ENCODE data around the gene GRB10.

The GRB10 gene

DNA sequence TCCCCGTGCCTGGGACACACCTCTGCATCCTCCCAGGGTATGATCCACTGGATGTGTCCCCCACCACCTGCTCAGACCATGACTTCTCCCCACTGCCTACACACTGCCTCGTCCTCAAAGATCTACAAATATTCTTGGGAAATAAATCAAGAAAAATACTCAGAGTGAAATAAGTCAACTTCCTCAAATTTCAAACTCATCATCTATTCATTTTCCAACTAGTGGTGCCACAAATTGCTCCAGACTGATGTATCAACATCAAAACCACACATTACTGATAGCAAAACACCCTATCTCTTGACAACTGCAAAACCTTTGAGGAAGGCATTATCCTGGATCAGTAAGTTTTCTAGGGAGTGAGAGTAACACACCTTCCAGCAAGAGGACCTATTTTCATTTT, 87.7 kb downstream of the GRB10 start:
- TF ChIP-seq, protein P1, sequence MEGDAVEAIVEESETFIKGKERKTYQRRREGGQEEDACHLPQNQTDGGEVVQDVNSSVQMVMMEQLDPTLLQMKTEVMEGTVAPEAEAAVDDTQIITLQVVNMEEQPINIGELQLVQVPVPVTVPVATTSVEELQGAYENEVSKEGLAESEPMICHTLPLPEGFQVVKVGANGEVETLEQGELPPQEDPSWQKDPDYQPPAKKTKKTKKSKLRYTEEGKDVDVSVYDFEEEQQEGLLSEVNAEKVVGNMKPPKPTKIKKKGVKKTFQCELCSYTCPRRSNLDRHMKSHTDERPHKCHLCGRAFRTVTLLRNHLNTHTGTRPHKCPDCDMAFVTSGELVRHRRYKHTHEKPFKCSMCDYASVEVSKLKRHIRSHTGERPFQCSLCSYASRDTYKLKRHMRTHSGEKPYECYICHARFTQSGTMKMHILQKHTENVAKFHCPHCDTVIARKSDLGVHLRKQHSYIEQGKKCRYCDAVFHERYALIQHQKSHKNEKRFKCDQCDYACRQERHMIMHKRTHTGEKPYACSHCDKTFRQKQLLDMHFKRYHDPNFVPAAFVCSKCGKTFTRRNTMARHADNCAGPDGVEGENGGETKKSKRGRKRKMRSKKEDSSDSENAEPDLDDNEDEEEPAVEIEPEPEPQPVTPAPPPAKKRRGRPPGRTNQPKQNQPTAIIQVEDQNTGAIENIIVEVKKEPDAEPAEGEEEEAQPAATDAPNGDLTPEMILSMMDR (IDR thresholded peaks at IDR 0.05; ENCODE audit: unreplicated experiment in 3 of 3) = no peak
- H3K27me3 Mint-ChIP-seq (ENCODE audit: low read depth) = no peaks in the 10 kb centered on the region
- H3K27ac Mint-ChIP-seq = peak overlapping the region in 1 of 3 experiments; percentile 2
- peaks cover 6% of the 10 kb centered on the region for H3K4me1 Mint-ChIP-seq
- peaks cover 3% of the 10 kb centered on the region for H3K36me3 Mint-ChIP-seq (ENCODE audit: low read depth)
- H3K4me3 Mint-ChIP-seq = no peak overlapping the region
- H3K9me3 Mint-ChIP-seq = no peaks in the 10 kb centered on the region

DNA sequence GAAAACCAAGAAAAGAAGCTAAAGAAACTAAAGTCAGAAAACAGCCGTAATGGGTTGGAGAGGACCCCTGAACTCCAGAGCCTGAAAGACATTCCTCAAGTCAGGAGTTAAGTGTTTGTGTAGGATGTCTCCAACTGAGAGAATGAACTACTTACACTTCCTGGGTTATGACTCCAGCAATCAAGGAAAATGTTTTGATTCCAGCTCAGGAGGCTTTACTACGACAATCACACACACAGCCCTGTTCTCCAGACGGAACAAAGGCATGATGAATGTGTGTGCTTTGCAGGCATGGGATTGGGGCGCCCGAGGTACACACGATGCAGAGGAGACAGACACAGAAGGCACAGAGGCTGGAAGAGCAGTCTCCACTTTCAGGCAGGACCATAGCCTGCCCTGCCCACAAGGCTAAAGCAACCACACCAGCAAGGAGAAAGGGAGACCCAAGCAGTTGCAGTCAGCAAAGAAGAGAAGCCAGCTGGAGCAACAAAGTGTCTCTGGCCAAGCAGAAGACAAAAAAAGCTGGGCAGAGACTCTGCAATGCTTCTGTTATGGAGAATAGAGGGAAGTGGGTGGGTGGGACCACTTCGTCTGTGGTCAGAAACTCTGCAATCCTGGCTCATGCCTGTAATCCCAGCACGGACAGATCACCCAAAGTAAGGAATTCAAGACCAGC, 89.1 kb downstream of the GRB10 start:
- peaks cover 3% of the 10 kb centered on the region for H3K36me3 Mint-ChIP-seq (ENCODE audit: low read depth)
- no peaks in the 10 kb centered on the region for H3K27me3 Mint-ChIP-seq (ENCODE audit: low read depth)
- H3K27ac Mint-ChIP-seq = peak overlapping the region in 2 of 3 experiments; percentile 12 to 37
- no peaks in the 10 kb centered on the region for H3K9me3 Mint-ChIP-seq
- TF ChIP-seq, protein P1 (IDR thresholded peaks at IDR 0.05; ENCODE audit: unreplicated experiment in 3 of 3) = no peak
- H3K4me1 Mint-ChIP-seq = peaks cover 6% of the 10 kb centered on the region
- H3K4me3 Mint-ChIP-seq = no peak overlapping the region

DNA sequence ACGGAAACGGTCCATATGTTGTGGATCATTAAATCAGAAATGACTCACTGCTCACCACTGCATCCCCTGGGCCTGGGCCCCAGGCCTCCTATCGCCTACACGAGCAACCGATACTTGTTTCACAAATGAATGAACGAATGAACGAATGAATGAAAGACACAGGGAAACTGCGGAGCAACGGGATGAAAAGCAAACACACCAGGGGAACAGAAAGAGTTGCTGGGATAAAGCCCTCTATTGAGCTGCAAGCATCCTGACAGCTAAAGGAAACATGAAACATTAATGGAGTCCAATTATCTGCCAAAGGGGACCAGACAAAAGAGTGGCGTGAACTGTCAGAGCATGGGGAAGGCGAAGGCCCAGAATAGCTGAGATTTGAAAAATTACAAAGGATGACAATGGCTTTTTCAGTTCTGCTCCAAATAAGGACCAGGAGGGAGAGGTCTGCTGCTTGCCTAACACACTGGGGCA, 92.1 kb downstream of the GRB10 start:
- Mint-ChIP-seq H3K4me3 (no peak overlapping the region), H3K4me1 (peaks cover 13% of the 10 kb centered on the region), H3K27me3 (ENCODE audit: low read depth) (no peaks in the 10 kb centered on the region), H3K27ac (no peak overlapping the region), H3K36me3 (ENCODE audit: low read depth) (peaks cover 11% of the 10 kb centered on the region), H3K9me3 (no peaks in the 10 kb centered on the region)
- TF ChIP-seq, protein P1 (IDR thresholded peaks at IDR 0.05; ENCODE audit: unreplicated experiment in 3 of 3) = no peak

DNA sequence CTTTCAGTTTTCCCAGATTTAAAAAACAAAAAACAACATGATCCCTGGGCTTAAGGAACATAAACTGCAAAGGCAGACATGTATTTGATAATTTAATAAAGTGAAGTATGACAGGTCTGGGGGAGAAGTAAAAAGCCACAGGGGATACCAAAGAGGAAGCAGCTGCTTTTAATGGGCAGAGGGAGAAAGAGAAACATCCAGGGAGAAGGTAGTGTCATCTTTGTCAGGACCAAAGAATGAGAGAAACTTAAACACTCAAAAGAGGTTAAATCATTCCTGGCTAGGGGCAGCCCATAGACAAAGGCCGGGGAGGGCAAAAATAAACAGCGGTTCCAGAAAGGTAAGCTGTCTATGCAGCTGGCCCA, 94.5 kb downstream of the GRB10 start:
- Mint-ChIP-seq H3K9me3 (no peaks in the 10 kb centered on the region), H3K36me3 (ENCODE audit: low read depth) (peaks cover 17% of the 10 kb centered on the region), H3K27ac (no peak overlapping the region), H3K27me3 (ENCODE audit: low read depth) (no peaks in the 10 kb centered on the region), H3K4me1 (peaks cover 19% of the 10 kb centered on the region), H3K4me3 (no peak overlapping the region)
- TF ChIP-seq, protein P1 (IDR thresholded peaks at IDR 0.05; ENCODE audit: unreplicated experiment in 3 of 3) = no peak

DNA sequence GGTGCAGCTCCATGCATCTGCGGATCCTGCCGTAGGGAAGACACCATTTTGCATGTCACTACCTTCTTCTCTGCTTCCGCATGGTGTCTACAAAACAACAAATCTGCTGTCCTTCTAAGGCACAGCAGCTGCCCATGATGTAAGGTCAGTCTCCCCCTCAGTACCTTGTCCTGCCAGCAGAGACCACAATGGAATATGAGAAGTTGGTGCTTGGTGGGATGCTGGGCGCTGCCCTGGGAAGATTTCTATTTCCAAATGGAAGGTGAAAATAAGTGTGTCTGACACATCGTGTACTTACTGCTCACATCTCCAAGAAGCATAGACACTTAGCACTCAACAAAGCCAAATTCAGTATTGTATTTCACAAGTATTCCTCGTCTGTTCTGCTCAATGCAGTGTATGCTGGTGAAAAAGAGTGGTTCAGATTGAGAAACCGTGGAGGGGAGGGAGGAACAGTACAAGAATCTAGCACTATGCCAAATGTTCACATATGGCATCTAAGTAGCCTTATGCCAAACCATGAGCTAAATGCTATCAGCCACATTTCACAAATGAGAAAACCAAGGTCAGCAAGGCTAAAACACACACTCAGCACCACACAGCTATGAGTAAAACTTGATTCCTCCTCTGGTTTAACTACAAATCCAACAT, 95.0 kb downstream of the GRB10 start:
- no peaks in the 10 kb centered on the region for H3K9me3 Mint-ChIP-seq
- H3K27ac Mint-ChIP-seq = no peak overlapping the region
- H3K36me3 Mint-ChIP-seq (ENCODE audit: low read depth) = peaks cover 17% of the 10 kb centered on the region
- TF ChIP-seq, protein P1 (IDR thresholded peaks at IDR 0.05; ENCODE audit: unreplicated experiment in 3 of 3) = no peak
- H3K4me3 Mint-ChIP-seq = no peak overlapping the region
- H3K4me1 Mint-ChIP-seq = peaks cover 19% of the 10 kb centered on the region
- H3K27me3 Mint-ChIP-seq (ENCODE audit: low read depth) = no peaks in the 10 kb centered on the region

DNA sequence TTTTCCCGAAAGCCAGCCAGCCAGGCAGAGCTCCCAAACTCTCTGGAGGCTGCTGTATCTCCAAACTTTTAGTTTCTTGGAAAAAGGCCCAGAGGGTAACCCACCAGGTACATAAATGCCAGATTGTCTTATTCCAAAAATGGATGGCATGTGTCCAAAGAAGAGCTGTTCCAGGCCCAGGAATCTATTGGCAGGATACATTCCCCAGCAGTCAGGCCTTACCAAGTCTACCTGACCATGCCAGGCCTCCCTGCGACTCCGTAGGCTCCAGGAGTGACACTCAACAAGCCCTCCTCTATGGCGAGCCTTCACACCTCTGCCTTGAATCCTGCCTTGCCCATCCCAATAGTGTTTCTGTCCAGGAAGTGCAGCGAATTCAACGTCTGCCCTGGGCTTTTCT, 95.6 kb downstream of the GRB10 start:
- Mint-ChIP-seq H3K27ac (no peak overlapping the region), H3K4me3 (no peak overlapping the region), H3K36me3 (ENCODE audit: low read depth) (peaks cover 17% of the 10 kb centered on the region), H3K27me3 (ENCODE audit: low read depth) (no peaks in the 10 kb centered on the region), H3K9me3 (no peaks in the 10 kb centered on the region), H3K4me1 (peaks cover 19% of the 10 kb centered on the region)
- TF ChIP-seq, protein P1 (IDR thresholded peaks at IDR 0.05; ENCODE audit: unreplicated experiment in 3 of 3) = no peak

Measured in nephron (organoid).